IPS-18a (cell line): ENCODE data around the gene ZCCHC7.

ENCODE experiments used
- H3K27ac ChIP-seq: one replicate; pipeline ENCODE4 v1.5.1; 2013; ENCODE audit warnings: low read length
- H3K27me3 ChIP-seq: one replicate; pipeline ENCODE4 v1.6.1; 2013; ENCODE audit warnings: mild to moderate bottlenecking, low read length; ENCODE audit not compliant: control insufficient read depth, insufficient read depth
- H3K36me3 ChIP-seq: one replicate; pipeline ENCODE4 v1.6.1; 2013; ENCODE audit warnings: low read depth, low read length; ENCODE audit not compliant: control insufficient read depth
- H3K4me1 ChIP-seq: one replicate; pipeline ENCODE4 v1.6.1; 2013; ENCODE audit warnings: low read depth, low read length; ENCODE audit not compliant: control insufficient read depth
- H3K4me3 ChIP-seq: one replicate; pipeline ENCODE4 v1.5.1; 2013; ENCODE audit warnings: low read length
- H3K9ac ChIP-seq: one replicate; pipeline ENCODE4 v1.6.1; 2013; ENCODE audit warnings: mild to moderate bottlenecking, low read length, moderate library complexity
- H3K9me3 ChIP-seq: one replicate; pipeline ENCODE4 v1.6.1; 2013; ENCODE audit warnings: low read depth, low read length; ENCODE audit not compliant: control insufficient read depth

ZCCHC7 gene

GRCh38 chr9:37309136-37309535 is 188.8 kb downstream of the ZCCHC7 start:
- H3K4me1 ChIP-seq: no peaks in the 10 kb centered on the region
- no peaks in the 10 kb centered on the region for H3K27me3 ChIP-seq
- no peaks in the 10 kb centered on the region for H3K9me3 ChIP-seq
- no peak overlapping the region for H3K9ac ChIP-seq
- no peak overlapping the region for H3K27ac ChIP-seq
- no peak overlapping the region for H3K4me3 ChIP-seq
- no peaks in the 10 kb centered on the region for H3K36me3 ChIP-seq

- no peaks in the 10 kb centered on the region for H3K36me3 ChIP-seq
Measured at GRCh38 chr9:37311938-37312708, 191.7 kb downstream of the ZCCHC7 start.

GRCh38 chr9:37324261-37324683 is 203.9 kb downstream of the ZCCHC7 start:
- Histone ChIP-seq H3K4me3 (no peak overlapping the region), H3K27ac (no peak overlapping the region), H3K9ac (no peak overlapping the region), H3K4me1 (peaks cover 8% of the 10 kb centered on the region), H3K9me3 (no peaks in the 10 kb centered on the region), H3K27me3 (no peaks in the 10 kb centered on the region), H3K36me3 (no peaks in the 10 kb centered on the region)

More at GRCh38 chr9:37311938-37312708, 191.7 kb downstream of the ZCCHC7 start:
- Histone ChIP-seq H3K4me3 (no peak overlapping the region), H3K27ac (no peak overlapping the region), H3K9me3 (no peaks in the 10 kb centered on the region), H3K27me3 (no peaks in the 10 kb centered on the region), H3K4me1 (no peaks in the 10 kb centered on the region), H3K9ac (no peak overlapping the region)

DNA sequence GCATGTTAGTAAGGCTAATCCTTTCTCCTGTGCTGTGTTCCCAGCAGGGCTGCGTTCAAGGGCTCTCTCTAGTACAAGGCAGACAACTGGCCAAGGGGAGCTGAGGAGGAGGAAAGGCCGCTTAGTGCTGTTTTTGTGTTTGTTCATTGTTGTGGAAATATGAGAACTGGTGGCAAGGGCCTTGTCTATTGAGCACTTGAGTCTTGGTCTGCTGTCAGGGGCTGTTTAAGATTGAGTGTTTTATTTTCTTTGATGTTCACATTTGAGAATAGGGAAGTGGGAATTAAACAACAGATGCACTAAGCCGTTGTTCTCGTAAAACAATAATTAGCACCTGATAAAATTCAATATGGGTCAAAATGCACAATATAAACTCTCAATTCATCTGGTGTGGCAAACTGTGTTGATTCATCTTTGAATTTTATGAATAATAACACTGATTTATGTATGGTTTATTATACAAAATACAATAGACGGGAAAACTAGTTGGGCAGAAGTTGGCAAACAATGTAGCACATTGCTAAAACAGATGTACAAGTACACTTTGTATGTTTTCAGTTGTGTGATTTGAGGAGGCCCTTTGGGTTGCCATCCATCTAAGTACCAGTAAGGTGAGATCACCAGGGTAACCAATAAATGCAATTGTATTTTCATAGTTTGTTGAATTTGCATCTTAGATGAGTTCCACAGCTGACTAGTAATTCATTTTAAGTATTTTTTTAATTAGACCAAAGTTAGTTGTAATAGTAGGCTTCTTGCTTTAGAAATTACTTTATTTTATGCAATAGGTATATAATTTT is 204.5 kb downstream of the ZCCHC7 start:
- no peak overlapping the region for H3K4me3 ChIP-seq
- H3K27ac ChIP-seq: no peak overlapping the region
- H3K36me3 ChIP-seq: no peaks in the 10 kb centered on the region
- no peak overlapping the region for H3K9ac ChIP-seq
- no peaks in the 10 kb centered on the region for H3K27me3 ChIP-seq
- H3K9me3 ChIP-seq: no peaks in the 10 kb centered on the region
- H3K4me1 ChIP-seq: peaks cover 8% of the 10 kb centered on the region

DNA sequence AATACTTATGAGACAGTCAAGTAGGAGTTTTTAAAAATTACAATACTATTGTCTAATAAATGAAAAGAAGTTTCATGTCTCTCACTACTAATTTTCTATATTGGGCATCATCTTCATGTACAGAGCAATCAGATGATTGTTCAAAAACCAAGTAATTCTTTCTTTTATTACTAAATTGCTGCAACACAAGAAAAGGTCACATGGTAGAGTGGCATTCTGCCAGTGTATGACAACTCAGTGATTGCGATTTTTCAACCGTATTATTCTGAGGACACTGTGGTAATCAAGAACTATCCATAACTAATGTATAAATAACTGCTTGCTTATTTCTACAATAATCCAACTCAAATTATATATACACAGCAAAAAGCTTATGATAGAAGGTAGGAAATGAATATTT is 205.4 kb downstream of the ZCCHC7 start:
- Histone ChIP-seq H3K4me3 (no peak overlapping the region), H3K9me3 (no peaks in the 10 kb centered on the region), H3K36me3 (no peaks in the 10 kb centered on the region), H3K27ac (no peak overlapping the region), H3K9ac (no peak overlapping the region), H3K4me1 (peaks cover 8% of the 10 kb centered on the region), H3K27me3 (no peaks in the 10 kb centered on the region)

DNA sequence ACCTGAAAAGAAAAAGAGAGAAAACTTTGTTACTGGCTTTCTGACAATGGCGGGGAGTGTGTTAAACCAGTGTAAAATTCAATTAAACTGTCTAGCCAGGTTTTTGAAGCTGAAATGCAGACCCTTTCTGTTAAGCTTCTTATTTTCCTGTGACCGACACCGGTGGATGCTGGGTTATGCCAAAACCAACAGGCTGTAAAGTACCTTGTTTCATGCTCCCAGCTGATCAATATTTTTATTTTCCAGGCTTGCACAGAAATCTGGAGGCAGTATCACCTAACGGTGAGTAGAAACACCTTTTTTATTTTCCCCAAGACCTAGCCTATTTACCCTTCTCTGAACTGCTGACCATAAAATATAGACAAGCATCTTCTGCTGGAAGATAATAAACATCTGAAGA is 207.2 kb downstream of the ZCCHC7 start:
- Histone ChIP-seq H3K36me3 (no peaks in the 10 kb centered on the region), H3K9ac (no peak overlapping the region), H3K27me3 (no peaks in the 10 kb centered on the region), H3K9me3 (no peaks in the 10 kb centered on the region), H3K4me1 (peaks cover 8% of the 10 kb centered on the region), H3K4me3 (no peak overlapping the region), H3K27ac (no peak overlapping the region)

- no peaks in the 10 kb centered on the region for H3K36me3 ChIP-seq
- peaks cover 8% of the 10 kb centered on the region for H3K4me1 ChIP-seq
- H3K27ac ChIP-seq: no peak overlapping the region
- no peaks in the 10 kb centered on the region for H3K27me3 ChIP-seq
- no peak overlapping the region for H3K4me3 ChIP-seq
- H3K9me3 ChIP-seq: no peaks in the 10 kb centered on the region
- no peak overlapping the region for H3K9ac ChIP-seq
Measured at GRCh38 chr9:37328556-37329227, 208.3 kb downstream of the ZCCHC7 start.

- Histone ChIP-seq H3K4me3 (no peak overlapping the region), H3K27me3 (no peaks in the 10 kb centered on the region), H3K36me3 (no peaks in the 10 kb centered on the region), H3K9me3 (no peaks in the 10 kb centered on the region), H3K4me1 (peaks cover 2% of the 10 kb centered on the region), H3K9ac (no peak overlapping the region), H3K27ac (no peak overlapping the region)
Measured at GRCh38 chr9:37329576-37329975, 209.2 kb downstream of the ZCCHC7 start.

GRCh38 chr9:37331871-37332270 is 211.5 kb downstream of the ZCCHC7 start:
- Histone ChIP-seq H3K4me3 (no peak overlapping the region), H3K36me3 (no peaks in the 10 kb centered on the region), H3K27ac (no peak overlapping the region), H3K9me3 (no peaks in the 10 kb centered on the region), H3K9ac (no peak overlapping the region), H3K27me3 (no peaks in the 10 kb centered on the region), H3K4me1 (peaks cover 3% of the 10 kb centered on the region)

DNA sequence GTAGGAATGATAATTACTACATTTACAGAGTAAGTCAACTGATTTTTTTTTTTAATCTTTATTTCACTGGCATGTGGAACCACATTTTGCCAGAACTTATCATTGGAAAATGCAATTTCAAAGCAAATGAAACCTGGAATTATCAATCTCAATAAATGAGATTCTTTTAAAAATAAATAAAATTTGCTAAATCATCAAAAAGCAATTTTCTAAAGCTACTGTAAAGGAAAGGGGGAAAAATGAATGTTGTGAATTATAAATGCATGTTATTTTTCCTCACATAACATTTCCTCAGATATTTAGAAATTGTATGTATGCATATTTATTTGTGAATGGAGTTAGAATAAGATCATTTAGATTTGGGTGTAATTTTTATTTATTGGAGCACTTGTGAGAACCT is 212.2 kb downstream of the ZCCHC7 start:
- H3K4me3 ChIP-seq: no peak overlapping the region

DNA sequence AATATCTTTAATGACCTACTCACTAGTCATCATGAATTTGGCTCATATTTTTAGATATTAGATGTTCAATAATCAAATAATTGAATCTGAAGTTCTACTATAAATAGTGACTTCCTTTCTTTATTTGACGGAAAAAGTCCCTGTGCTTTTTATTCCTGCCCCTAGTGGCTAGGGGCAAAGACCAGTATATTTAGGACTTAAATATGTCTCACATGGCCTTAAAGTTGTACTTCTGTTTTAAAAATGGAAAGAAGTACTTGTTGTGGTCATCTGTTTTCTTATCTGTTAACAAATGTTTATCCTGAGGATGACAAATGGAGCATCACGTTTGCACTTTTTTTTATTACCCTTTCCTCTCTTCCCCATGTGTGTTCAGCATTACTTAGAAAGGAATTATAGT is 212.9 kb downstream of the ZCCHC7 start:
- no peak overlapping the region for H3K9ac ChIP-seq
- no peak overlapping the region for H3K27ac ChIP-seq
- no peaks in the 10 kb centered on the region for H3K9me3 ChIP-seq
- no peaks in the 10 kb centered on the region for H3K36me3 ChIP-seq
- no peak overlapping the region for H3K4me3 ChIP-seq
- peaks cover 12% of the 10 kb centered on the region for H3K4me1 ChIP-seq
- no peaks in the 10 kb centered on the region for H3K27me3 ChIP-seq

More for the DNA sequence above, 212.2 kb downstream of the ZCCHC7 start:
- H3K27ac ChIP-seq: no peak overlapping the region
- H3K9ac ChIP-seq: no peak overlapping the region
- no peaks in the 10 kb centered on the region for H3K27me3 ChIP-seq
- no peaks in the 10 kb centered on the region for H3K36me3 ChIP-seq
- no peaks in the 10 kb centered on the region for H3K9me3 ChIP-seq
- H3K4me1 ChIP-seq: peaks cover 8% of the 10 kb centered on the region
